Measurements from ENCODE around the gene PHACTR1.

GRCh38 chr6:12709116-12709515 lies 7.5 kb upstream of the PHACTR1 start:
- TF ChIP-seq, protein P1, sequence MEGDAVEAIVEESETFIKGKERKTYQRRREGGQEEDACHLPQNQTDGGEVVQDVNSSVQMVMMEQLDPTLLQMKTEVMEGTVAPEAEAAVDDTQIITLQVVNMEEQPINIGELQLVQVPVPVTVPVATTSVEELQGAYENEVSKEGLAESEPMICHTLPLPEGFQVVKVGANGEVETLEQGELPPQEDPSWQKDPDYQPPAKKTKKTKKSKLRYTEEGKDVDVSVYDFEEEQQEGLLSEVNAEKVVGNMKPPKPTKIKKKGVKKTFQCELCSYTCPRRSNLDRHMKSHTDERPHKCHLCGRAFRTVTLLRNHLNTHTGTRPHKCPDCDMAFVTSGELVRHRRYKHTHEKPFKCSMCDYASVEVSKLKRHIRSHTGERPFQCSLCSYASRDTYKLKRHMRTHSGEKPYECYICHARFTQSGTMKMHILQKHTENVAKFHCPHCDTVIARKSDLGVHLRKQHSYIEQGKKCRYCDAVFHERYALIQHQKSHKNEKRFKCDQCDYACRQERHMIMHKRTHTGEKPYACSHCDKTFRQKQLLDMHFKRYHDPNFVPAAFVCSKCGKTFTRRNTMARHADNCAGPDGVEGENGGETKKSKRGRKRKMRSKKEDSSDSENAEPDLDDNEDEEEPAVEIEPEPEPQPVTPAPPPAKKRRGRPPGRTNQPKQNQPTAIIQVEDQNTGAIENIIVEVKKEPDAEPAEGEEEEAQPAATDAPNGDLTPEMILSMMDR (IDR thresholded peaks at IDR 0.05), result no peak
- no peak for TF ChIP-seq POLR2A (IDR thresholded peaks at IDR 0.05)

All from testis (tissue), 2 donors.